ENCODE results near the gene HBS1L.

HBS1L gene

DNA sequence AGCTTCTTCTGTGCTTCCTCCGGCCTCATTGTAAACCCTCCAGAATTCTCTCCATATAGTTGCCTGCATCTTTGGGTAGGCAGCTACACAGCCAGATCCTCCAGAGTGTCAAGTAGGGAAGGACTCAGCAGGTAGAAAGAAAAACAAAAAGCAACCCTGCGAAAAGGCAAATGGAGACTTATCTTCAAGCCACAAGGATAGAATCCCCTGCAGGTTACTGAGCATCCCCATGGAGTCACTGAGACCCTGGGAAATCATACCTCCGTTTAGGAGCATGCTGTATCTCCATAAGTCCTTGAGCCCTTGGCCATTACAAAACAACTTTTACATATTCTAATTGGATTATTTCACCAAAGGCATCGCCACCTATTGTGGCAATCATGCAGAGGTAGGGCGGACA is 133.3 kb downstream of the HBS1L start:
- Histone ChIP-seq H3K4me3 (ENCODE audit: low read length) (no peak overlapping the region), H3K27me3 (ENCODE audit: control insufficient read depth, insufficient read depth, low read length) (no peaks in the 10 kb centered on the region), H3K36me3 (ENCODE audit: control insufficient read depth, insufficient read depth, low read length) (no peaks in the 10 kb centered on the region), H3K4me1 (ENCODE audit: control insufficient read depth, insufficient read depth, low read length) (no peaks in the 10 kb centered on the region), H3K27ac (ENCODE audit: low read length) (no peak overlapping the region), H3K9me3 (ENCODE audit: control insufficient read depth, insufficient read depth, low read length) (no peaks in the 10 kb centered on the region)
- no CpG with 5 or more reads among the region's 5 CpGs for WGBS (ENCODE audit: insufficient coverage, insufficient read length)
- DNase-seq (ENCODE audit: low read depth, low spot score): no peak

DNA sequence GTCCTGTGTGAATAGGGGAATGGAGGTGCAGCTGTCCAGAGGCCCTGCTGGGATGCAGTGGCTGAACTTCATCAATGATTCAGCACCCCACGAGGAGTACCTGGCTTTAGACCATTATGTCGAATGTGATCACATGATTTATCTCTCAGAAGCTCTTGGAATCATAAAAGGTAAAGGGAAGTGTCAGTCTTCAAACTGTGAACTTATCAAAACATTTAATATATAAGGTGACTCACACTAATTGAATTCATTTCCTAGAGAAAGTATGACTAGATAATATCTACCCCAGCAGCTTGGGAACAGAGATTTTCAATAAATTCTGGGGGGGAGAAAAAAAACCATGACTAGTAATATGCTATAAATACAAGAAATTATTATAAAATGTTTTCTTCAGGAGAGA is 134.2 kb downstream of the HBS1L start:
- no peak for DNase-seq (ENCODE audit: low read depth, low spot score)
- Histone ChIP-seq H3K4me1 (ENCODE audit: control insufficient read depth, insufficient read depth, low read length) (no peaks in the 10 kb centered on the region), H3K36me3 (ENCODE audit: control insufficient read depth, insufficient read depth, low read length) (no peaks in the 10 kb centered on the region), H3K4me3 (ENCODE audit: low read length) (no peak overlapping the region), H3K9me3 (ENCODE audit: control insufficient read depth, insufficient read depth, low read length) (no peaks in the 10 kb centered on the region), H3K27ac (ENCODE audit: low read length) (no peak overlapping the region), H3K27me3 (ENCODE audit: control insufficient read depth, insufficient read depth, low read length) (no peaks in the 10 kb centered on the region)
- no CpG with 5 or more reads among the region's 2 CpGs for WGBS (ENCODE audit: insufficient coverage, insufficient read length)

DNA sequence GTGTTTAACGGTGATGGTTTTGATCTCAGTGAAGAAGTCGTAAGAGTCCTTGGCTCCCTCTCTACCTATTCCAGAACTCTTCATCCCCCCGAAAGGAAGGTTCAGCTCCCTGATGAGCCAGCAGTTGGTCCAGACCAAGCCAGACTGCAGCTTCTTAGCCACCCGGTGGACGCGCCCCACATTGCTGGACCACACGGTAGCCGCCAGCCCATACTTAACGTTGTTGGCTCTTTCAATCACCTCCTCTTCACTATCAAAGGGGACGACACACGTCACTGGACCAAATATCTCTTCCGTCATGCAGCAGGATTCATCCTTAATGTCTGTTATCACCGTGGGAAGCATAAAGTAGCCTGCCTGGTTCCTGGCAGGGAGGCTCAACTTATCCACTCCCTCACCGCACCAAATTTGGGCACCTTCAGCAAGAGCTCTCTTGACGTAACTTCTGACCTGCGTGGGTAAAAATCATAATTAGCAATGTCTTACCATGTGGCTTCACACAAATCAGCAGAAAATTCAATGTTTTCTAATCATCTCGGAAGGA is 136.1 kb downstream of the HBS1L start:
- no peak for DNase-seq (ENCODE audit: low read depth, low spot score)
- Histone ChIP-seq H3K4me3 (ENCODE audit: low read length) (no peak overlapping the region), H3K4me1 (ENCODE audit: control insufficient read depth, insufficient read depth, low read length) (no peaks in the 10 kb centered on the region), H3K27ac (ENCODE audit: low read length) (no peak overlapping the region), H3K36me3 (ENCODE audit: control insufficient read depth, insufficient read depth, low read length) (no peaks in the 10 kb centered on the region), H3K9me3 (ENCODE audit: control insufficient read depth, insufficient read depth, low read length) (no peaks in the 10 kb centered on the region), H3K27me3 (ENCODE audit: control insufficient read depth, insufficient read depth, low read length) (no peaks in the 10 kb centered on the region)
- no CpG with 5 or more reads among the region's 17 CpGs for WGBS (ENCODE audit: insufficient coverage, insufficient read length)

DNA sequence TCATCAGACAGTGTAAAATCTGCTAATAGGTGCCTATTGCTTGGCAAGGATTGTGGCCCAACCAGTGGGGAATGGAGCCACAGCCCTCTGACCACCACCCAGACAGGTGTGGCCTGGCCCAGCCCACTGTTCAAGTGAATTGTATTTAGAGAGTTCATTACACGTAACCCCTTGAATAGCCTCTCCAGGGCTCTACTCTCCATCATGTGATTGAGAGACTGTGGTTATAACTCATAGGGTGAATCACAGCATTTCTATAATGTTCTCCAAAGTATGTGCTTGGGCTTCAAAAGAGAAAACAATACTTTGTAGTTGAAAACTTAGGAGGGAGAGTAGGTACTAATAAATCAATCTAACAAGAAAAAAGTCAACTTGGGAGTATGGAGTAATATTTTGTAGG is 143.1 kb downstream of the HBS1L start:
- no CpG with 5 or more reads among the region's 1 CpG for WGBS (ENCODE audit: insufficient coverage, insufficient read length)

DNA sequence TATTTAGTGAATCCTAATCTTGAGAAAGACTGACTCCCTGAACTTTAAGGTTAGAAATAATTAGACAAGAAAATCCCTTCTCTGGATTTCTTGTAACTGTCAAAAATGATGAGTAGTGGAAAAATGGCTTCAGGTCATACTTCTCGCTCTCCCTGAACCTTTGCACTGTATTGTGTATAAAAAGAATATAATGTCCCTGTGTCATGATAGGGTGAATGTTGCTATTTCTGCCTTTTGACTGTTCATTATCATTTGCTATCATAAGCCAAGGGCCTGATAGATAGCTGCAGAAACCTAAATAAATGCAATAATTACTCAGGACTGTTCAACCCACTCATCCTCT is 144.1 kb downstream of the HBS1L start:
- Histone ChIP-seq H3K36me3 (ENCODE audit: control insufficient read depth, insufficient read depth, low read length) (no peaks in the 10 kb centered on the region), H3K4me1 (ENCODE audit: control insufficient read depth, insufficient read depth, low read length) (no peaks in the 10 kb centered on the region), H3K27me3 (ENCODE audit: control insufficient read depth, insufficient read depth, low read length) (no peaks in the 10 kb centered on the region), H3K27ac (ENCODE audit: low read length) (no peak overlapping the region), H3K4me3 (ENCODE audit: low read length) (no peak overlapping the region), H3K9me3 (ENCODE audit: control insufficient read depth, insufficient read depth, low read length) (no peaks in the 10 kb centered on the region)
- DNase-seq (ENCODE audit: low read depth, low spot score): no peak
- no CpG with 5 or more reads among the region's 1 CpG for WGBS (ENCODE audit: insufficient coverage, insufficient read length)

More for the DNA sequence above, 143.1 kb downstream of the HBS1L start:
- no peaks in the 10 kb centered on the region for H3K27me3 ChIP-seq (ENCODE audit: control insufficient read depth, insufficient read depth, low read length)
- H3K4me3 ChIP-seq (ENCODE audit: low read length): no peak overlapping the region
- H3K27ac ChIP-seq (ENCODE audit: low read length): no peak overlapping the region
- H3K36me3 ChIP-seq (ENCODE audit: control insufficient read depth, insufficient read depth, low read length): no peaks in the 10 kb centered on the region
- H3K4me1 ChIP-seq (ENCODE audit: control insufficient read depth, insufficient read depth, low read length): no peaks in the 10 kb centered on the region
- H3K9me3 ChIP-seq (ENCODE audit: control insufficient read depth, insufficient read depth, low read length): no peaks in the 10 kb centered on the region
- DNase-seq (ENCODE audit: low read depth, low spot score): no peak

Data from iPS DF 6.9 (cell line).